Pancreas (tissue), 10 donors: ENCODE results near the gene DNASE1L3. TPM values are rescaled to one million over a fixed set of nuclear protein-coding genes. Genes with fewer than 3 reads are reported as not detected.

ENCODE experiments used
- ATAC-seq, 4 donors: fragments of 200-7000 bp; cut with Tn5 transposase; one replicate each; pipeline versions ENCODE4 v1.8.0 to v1.9.1; 2020; ENCODE audit warnings: mild to moderate bottlenecking in 4 of 4, moderate library complexity in 4 of 4
- DNase-seq, 6 donors: peaks; one replicate each; pipeline ENCODE4 v3.0.0-alpha.2; 2020
- FAIRE-seq: peaks from 2 replicates; lab custom pipeline; 2012; peaks lifted over from hg19 to GRCh38; lab: Jason Lieb, UNC
- H3K27ac ChIP-seq, 4 donors: fragments of 200-600 bp; sonication (generic); 1 replicate in 3 of 4; 2 replicates in 1 of 4; pipeline versions ENCODE4 v1.5.0 to v1.8.0; 2020
- H3K27me3 ChIP-seq, 4 donors: fragments of 200-600 bp; one replicate each; pipeline ENCODE4 v1.8.0; 2021
- H3K36me3 ChIP-seq, 3 donors: fragments of 200-600 bp; sonication (generic) in 1 of 3; one replicate each; pipeline versions ENCODE4 v1.5.0 to v1.8.0; 2020 to 2021
- H3K4me1 ChIP-seq, 3 donors: fragments of 200-600 bp; one replicate each; pipeline ENCODE4 v1.8.0; 2021
- H3K4me3 ChIP-seq, 4 donors: fragments of 200-600 bp; sonication (generic) in 2 of 4; one replicate each; pipeline versions ENCODE4 v1.5.0 to v1.8.0; 2020 to 2021
- H3K9me3 ChIP-seq, 4 donors: fragments of 200-600 bp; one replicate each; pipeline ENCODE4 v1.8.0; 2021
- WGBS, 2 donors: extraction: QIAGEN DNeasy Blood & Tissue Kit; methylation state at CpG; one replicate each; pipeline ENCODE4 v1.1.7; 2013; 5-methylcytosine and 5-hydroxymethylcytosine counted together
- intact Hi-C, 3 donors: fragments of 100-400 bp; cut with DNase I; formaldehyde crosslinking; loops; one replicate each; pipeline versions ENCODE4 v1.11.1 to v1.14.2; 2022
- polyA plus RNA-seq, 2 donors: library from polyadenylated mRNA; stranded (reverse); fragments of 200-250 nt; gene quantifications; one replicate each; pipeline ENCODE4 v1.2.3, GENCODE V29; 2013
- total RNA-seq, 6 donors: library from RNA; stranded (reverse); fragmentation: NEBNext Ultra II Directional in 4 of 6; extraction: Animal tissue kit (Norgen Biotek cat#: 25700) in 4 of 6; gene quantifications; one replicate each; pipeline versions ENCODE4 v1.2.1 to v1.2.4, GENCODE V29; 2021 to 2023
- TF ChIP-seq, protein P1 (sequence below), 4 donors: fragments of 200-600 bp; sonication (generic) in 3 of 4; IDR thresholded peaks; one replicate each; pipeline versions ENCODE4 v1.5.0 to v1.8.0; 2021; ENCODE audit warnings: antibody characterized with exemption in 4 of 4
- donor health status: healthy with polysubstance abuse.
- donor health status: DM: no; HTN: no; CAD: no; lungs with moderate emphysema.
- donor health status: DM: no; HTN: no; CAD: no.
- donor health status: control.
- donor health status: control.
- donor health status: Bipolar disorder and iron deficiency.
- donor health status: DM: yes; HTN: yes; CAD: no.
- donor health status: DM: no; HTN: no; CAD: no.
- donor health status: DM: no; HTN: no; CAD: no.
- donor health status: DM: yes; HTN: yes; CAD: no.

Gene DNASE1L3
- total and polyA plus RNA-seq, 8 donors, result 0.20 to 0.49 (median 0.36) TPM; not detected in 2

DNA sequence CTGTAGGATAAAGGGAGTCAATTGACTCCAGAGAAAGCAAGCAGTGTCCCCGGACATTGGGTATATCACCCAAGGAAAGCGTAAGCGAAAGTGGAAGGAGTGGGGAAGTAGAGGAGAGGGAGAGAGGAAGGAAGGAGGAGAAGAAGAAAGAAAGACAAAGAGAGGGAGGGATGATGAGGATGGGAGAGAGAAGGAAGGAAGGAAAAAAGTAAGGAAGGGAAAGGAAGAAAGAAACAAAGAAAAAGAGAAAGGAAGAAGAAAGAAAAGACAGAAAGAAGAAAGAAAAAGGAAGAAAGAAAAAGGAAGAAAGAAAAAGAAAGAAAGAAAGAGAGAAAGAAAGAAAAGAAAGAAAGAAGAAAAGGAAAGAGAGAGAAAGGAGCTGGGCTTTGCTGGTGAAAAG, 839 bp downstream of the DNASE1L3 start:
- FAIRE-seq, result no peak

DNA sequence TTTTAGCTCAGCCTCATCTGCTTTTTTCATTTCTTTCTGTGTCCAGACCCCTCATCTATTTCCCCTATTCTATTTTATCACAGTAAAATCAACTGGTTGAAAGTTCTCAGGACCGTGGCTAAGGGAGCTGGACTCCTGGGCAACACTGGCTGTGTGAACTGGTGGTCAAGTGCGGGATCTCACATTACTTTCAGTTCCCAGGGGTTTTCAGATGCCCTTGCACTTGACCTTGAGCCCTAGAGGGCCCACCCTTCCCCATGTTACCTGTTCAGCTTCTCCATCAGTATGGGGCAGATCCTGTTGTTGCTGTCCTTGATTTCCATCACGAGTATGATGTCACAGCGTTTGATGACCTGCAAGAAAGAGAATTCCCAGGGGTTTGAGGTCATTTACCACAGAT, 2.8 kb downstream of the DNASE1L3 start:
- no peak overlapping the region for H3K27ac ChIP-seq
- TF ChIP-seq, protein P1, sequence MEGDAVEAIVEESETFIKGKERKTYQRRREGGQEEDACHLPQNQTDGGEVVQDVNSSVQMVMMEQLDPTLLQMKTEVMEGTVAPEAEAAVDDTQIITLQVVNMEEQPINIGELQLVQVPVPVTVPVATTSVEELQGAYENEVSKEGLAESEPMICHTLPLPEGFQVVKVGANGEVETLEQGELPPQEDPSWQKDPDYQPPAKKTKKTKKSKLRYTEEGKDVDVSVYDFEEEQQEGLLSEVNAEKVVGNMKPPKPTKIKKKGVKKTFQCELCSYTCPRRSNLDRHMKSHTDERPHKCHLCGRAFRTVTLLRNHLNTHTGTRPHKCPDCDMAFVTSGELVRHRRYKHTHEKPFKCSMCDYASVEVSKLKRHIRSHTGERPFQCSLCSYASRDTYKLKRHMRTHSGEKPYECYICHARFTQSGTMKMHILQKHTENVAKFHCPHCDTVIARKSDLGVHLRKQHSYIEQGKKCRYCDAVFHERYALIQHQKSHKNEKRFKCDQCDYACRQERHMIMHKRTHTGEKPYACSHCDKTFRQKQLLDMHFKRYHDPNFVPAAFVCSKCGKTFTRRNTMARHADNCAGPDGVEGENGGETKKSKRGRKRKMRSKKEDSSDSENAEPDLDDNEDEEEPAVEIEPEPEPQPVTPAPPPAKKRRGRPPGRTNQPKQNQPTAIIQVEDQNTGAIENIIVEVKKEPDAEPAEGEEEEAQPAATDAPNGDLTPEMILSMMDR (IDR thresholded peaks at IDR 0.05), result no peak
- ATAC-seq, result no peak
- H3K4me1 ChIP-seq, result peaks cover 0 to 3% (median 0%) of the 10 kb centered on the region in 3 donors
- no peaks in the 10 kb centered on the region for H3K27me3 ChIP-seq
- no peaks in the 10 kb centered on the region for H3K9me3 ChIP-seq
- FAIRE-seq, result no peak
- no peaks in the 10 kb centered on the region for H3K36me3 ChIP-seq
- intact Hi-C loops, result no loop called here
- H3K4me3 ChIP-seq, result no peak overlapping the region
- DNase-seq, result no peak
- WGBS, 2 donors, result 86 to 88% methylated on average over 4 of the region's 4 CpGs

More for the DNA sequence above, 839 bp downstream of the DNASE1L3 start:
- H3K27ac ChIP-seq, result no peak overlapping the region
- no peak overlapping the region for H3K4me3 ChIP-seq
- TF ChIP-seq, protein P1 (IDR thresholded peaks at IDR 0.05), result no peak
- H3K4me1 ChIP-seq, result peaks cover 0 to 3% (median 0%) of the 10 kb centered on the region in 3 donors
- H3K9me3 ChIP-seq, result no peaks in the 10 kb centered on the region
- H3K36me3 ChIP-seq, result no peaks in the 10 kb centered on the region
- ATAC-seq, result no peak
- DNase-seq, result no peak
- WGBS, 2 donors, result 72 to 84% methylated on average over 3 of the region's 3 CpGs
- H3K27me3 ChIP-seq, result no peaks in the 10 kb centered on the region
- intact Hi-C loops, result no loop called here

DNA sequence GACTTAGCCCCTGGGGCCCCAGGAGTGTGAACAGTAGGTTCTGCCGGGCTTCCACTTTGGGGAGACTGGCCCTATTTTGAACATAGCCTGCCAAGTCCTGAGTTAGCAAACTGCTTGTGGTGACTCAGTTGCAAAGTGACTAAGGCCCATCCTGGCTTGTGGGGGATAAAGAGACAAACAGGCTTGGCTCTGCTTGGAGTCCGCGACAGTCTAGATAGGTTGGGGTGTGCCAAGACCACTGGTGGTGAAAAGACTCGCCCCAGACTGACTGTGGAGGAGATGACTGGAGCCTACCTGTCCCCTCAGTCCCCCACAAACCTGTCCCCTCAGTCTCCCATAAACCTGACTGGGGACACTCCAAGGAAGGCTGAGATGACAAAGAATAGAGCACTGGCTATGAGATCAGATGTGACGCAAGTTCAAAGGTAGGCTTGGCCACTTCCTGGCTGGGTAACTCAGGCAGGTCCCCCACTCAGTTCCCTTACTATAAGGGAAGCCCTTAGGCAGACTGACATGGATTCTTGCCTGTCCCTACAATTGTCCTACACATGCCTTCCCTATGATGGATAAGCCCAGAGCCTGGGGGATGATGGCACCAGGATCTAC, 4.3 kb downstream of the DNASE1L3 start:
- Histone ChIP-seq H3K9me3 (no peaks in the 10 kb centered on the region), H3K27me3 (no peaks in the 10 kb centered on the region), H3K27ac (no peak overlapping the region), H3K36me3 (no peaks in the 10 kb centered on the region), H3K4me3 (no peak overlapping the region), H3K4me1 (peaks cover 0 to 3% (median 0%) of the 10 kb centered on the region in 3 donors)
- ATAC-seq, result peak; percentile 37 to 61 (median 41)
- 81 to 82% methylated on average over 5 of the region's 5 CpGs for WGBS, 2 donors
- intact Hi-C loops, result no loop called here
- no peak for FAIRE-seq
- TF ChIP-seq, protein P1 (IDR thresholded peaks at IDR 0.05), result no peak
- DNase-seq, result no peak

DNA sequence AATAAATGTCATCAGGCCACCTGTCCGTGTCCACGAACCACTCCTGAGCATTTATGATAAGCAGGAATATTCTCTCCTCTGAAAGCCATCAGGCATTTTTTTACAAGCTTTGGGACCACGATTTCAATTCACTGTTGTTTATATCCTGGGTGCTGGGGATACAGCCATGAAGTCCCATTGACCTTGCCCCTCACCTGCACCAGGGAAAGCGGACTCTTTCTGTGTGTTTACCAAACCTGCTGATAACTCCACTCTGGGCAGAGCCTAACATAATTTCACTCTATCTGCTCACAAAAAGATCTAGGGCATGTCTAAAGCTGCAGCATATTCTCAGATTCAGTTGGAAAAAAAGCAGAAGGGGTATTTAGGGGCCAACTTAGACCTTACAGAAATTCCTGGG, 4.8 kb downstream of the DNASE1L3 start:
- no peaks in the 10 kb centered on the region for H3K27me3 ChIP-seq
- intact Hi-C loops, result no loop called here
- H3K27ac ChIP-seq, result no peak overlapping the region
- peak in 1 of 6 donors; percentile 19 for DNase-seq
- no peaks in the 10 kb centered on the region for H3K36me3 ChIP-seq
- ATAC-seq, result peak; percentile 54 to 89 (median 78)
- H3K9me3 ChIP-seq, result no peaks in the 10 kb centered on the region
- peaks cover 0 to 3% (median 0%) of the 10 kb centered on the region in 3 donors for H3K4me1 ChIP-seq
- no peak for FAIRE-seq
- no peak overlapping the region for H3K4me3 ChIP-seq
- WGBS, 2 donors, result 34 to 44% methylated on average over 4 of the region's 4 CpGs
- TF ChIP-seq, protein P1 (IDR thresholded peaks at IDR 0.05), result no peak

DNA sequence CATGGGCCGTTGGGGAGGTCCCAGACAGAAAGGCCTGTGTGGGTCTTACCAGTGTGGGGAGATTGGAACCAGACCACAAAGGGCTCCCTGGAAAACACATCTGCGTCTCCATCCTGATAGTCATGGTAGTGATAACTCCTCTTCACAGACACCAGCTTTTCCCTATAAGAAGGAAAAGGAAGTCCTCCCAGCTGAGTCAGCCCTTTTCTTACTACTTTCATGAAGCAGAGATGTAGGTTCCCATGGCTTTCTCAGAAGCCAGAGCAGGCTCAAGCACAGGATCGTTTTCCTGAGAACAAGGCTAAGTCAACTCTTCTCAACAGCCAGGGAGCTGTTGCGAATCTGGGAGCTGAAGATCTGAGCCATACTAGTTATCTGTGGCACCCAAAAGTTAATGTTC, 6.1 kb downstream of the DNASE1L3 start:
- H3K27me3 ChIP-seq, result no peaks in the 10 kb centered on the region
- FAIRE-seq (no peak), DNase-seq (no peak), ATAC-seq (no peak)
- no peaks in the 10 kb centered on the region for H3K36me3 ChIP-seq
- intact Hi-C loops, result no loop called here
- peaks cover 0 to 3% (median 0%) of the 10 kb centered on the region in 3 donors for H3K4me1 ChIP-seq
- TF ChIP-seq, protein P1 (IDR thresholded peaks at IDR 0.05), result no peak
- WGBS, 2 donors, result 90 to 97% methylated on average over 4 of the region's 4 CpGs
- no peaks in the 10 kb centered on the region for H3K9me3 ChIP-seq
- H3K4me3 ChIP-seq, result no peak overlapping the region
- no peak overlapping the region for H3K27ac ChIP-seq
